ENCODE results near the gene RBPMS2. TPM values are rescaled to one million over a fixed set of nuclear protein-coding genes. Genes with fewer than 3 reads are reported as not detected.
"Not testable (repeated sequence)": the region's sequence is repeated elsewhere in the genome, so short reads cannot be mapped to it uniquely, and the experiment has no call there.

RBPMS2 gene
- total RNA-seq, 4 donors from 2014 or later, result 14.6 to 47.8 (median 33.9) TPM

- peak overlapping the region; percentile 81 to 94 (median 87) for H3K27ac ChIP-seq
- H3K36me3 ChIP-seq, result peaks cover 0 to 8% of the 10 kb centered on the region in 2 donors
These were observed 31.7 kb downstream of the RBPMS2 start for GRCh38 chr15:64743691-64744090.

GRCh38 chr15:64742921-64743320, 32.5 kb downstream of the RBPMS2 start:
- 67% methylated on average over 6 of the region's 13 CpGs; no CpG with 5 or more reads in 1 of the 2 donors for WGBS, 2 donors (ENCODE audit: low coverage in 1 of 2)
- no peak overlapping the region for H3K4me3 ChIP-seq
- H3K27me3 ChIP-seq, result no peaks in the 10 kb centered on the region
- TF ChIP-seq POLR2A (IDR thresholded peaks at IDR 0.05) (no peak), CTCF (IDR thresholded peaks at IDR 0.05) (no peak), EP300 (IDR thresholded peaks at IDR 0.05) (no peak), POLR2AphosphoS5 (IDR thresholded peaks at IDR 0.05) (no peak)
- H3K36me3 ChIP-seq, result peaks cover 0 to under 1% of the 10 kb centered on the region in 2 donors
- H3K27ac ChIP-seq, result peak overlapping the region; percentile 81 to 94 (median 87)
- H3K9me3 ChIP-seq, result no peaks in the 10 kb centered on the region
- peaks cover 0 to 93% (median 56%) of the 10 kb centered on the region in 3 donors for H3K4me1 ChIP-seq
- ATAC-seq, result no peak

More at GRCh38 chr15:64743691-64744090, 31.7 kb downstream of the RBPMS2 start:
- no peak for ATAC-seq
- Histone ChIP-seq H3K4me3 (no peak overlapping the region), H3K27me3 (no peaks in the 10 kb centered on the region), H3K4me1 (peaks cover 0 to 93% (median 57%) of the 10 kb centered on the region in 3 donors), H3K9me3 (no peaks in the 10 kb centered on the region)
- TF ChIP-seq POLR2A (IDR thresholded peaks at IDR 0.05), result no peak
- no peak for TF ChIP-seq EP300 (IDR thresholded peaks at IDR 0.05)
- no peak for TF ChIP-seq CTCF (IDR thresholded peaks at IDR 0.05)
- WGBS, 2 donors (ENCODE audit: low coverage in 1 of 2), result 73% methylated on average over 9 of the region's 11 CpGs; no CpG with 5 or more reads in 1 of the 2 donors

GRCh38 chr15:64742385-64742784, 33.0 kb downstream of the RBPMS2 start:
- whole genome bisulfite sequencing, 2 donors (ENCODE audit: low coverage in 1 of 2), result 65% methylated on average over 2 of the region's 8 CpGs; no CpG with 5 or more reads in 1 of the 2 donors
- TF ChIP-seq EP300 (IDR thresholded peaks at IDR 0.05), result no peak
- no peak for TF ChIP-seq CTCF (IDR thresholded peaks at IDR 0.05)
- TF ChIP-seq POLR2AphosphoS5 (IDR thresholded peaks at IDR 0.05), result peak; percentile 66

GRCh38 chr15:64741708-64742107, 33.7 kb downstream of the RBPMS2 start:
- H3K27ac ChIP-seq, result peak overlapping the region; percentile 81 to 94 (median 87)
- not testable (repeated sequence) for H3K4me3 ChIP-seq, H3K36me3 ChIP-seq, ATAC-seq, H3K27me3 ChIP-seq, H3K9me3 ChIP-seq
- 57 to 85% methylated on average over 3 to 8 of the region's 16 CpGs for WGBS, 2 donors (ENCODE audit: low coverage in 1 of 2)
- peaks cover 0 to 93% (median 44%) of the 10 kb centered on the region in 3 donors for H3K4me1 ChIP-seq

More at GRCh38 chr15:64742385-64742784, 33.0 kb downstream of the RBPMS2 start:
- peak overlapping the region; percentile 81 to 94 (median 87) for H3K27ac ChIP-seq
- peaks cover 0 to 93% (median 51%) of the 10 kb centered on the region in 3 donors for H3K4me1 ChIP-seq
- H3K4me3 ChIP-seq, result no peak overlapping the region
- no peaks in the 10 kb centered on the region for H3K36me3 ChIP-seq
- no peaks in the 10 kb centered on the region for H3K27me3 ChIP-seq
- no peaks in the 10 kb centered on the region for H3K9me3 ChIP-seq
- ATAC-seq, result no peak

GRCh38 chr15:64740311-64741170, 34.8 kb downstream of the RBPMS2 start:
- Histone ChIP-seq H3K27me3 (no peaks in the 10 kb centered on the region), H3K9me3 (no peaks in the 10 kb centered on the region), H3K36me3 (no peaks in the 10 kb centered on the region), H3K4me3 (peak overlapping the region in 1 of 2 donors; percentile 32), H3K4me1 (peaks cover 0 to 92% (median 43%) of the 10 kb centered on the region in 3 donors), H3K27ac (peak overlapping the region; percentile 81 to 94 (median 87))
- peak; percentile 95 for ATAC-seq
- WGBS, 2 donors (ENCODE audit: low coverage in 1 of 2), result 10 to 23% methylated on average over 8 to 16 of the region's 31 CpGs
- TF ChIP-seq CTCF (IDR thresholded peaks at IDR 0.05) (peak in 3 of 4 experiments; percentile 38 to 67 (median 53)), EP300 (IDR thresholded peaks at IDR 0.05) (no peak), POLR2A (IDR thresholded peaks at IDR 0.05) (no peak), POLR2AphosphoS5 (IDR thresholded peaks at IDR 0.05) (peak; percentile 89)

Data from gastroesophageal sphincter (tissue), 4 donors.